T1000 (cell line): ENCODE measurements around the gene TFR2.
"Not testable (repeated sequence)": the region's sequence is repeated elsewhere in the genome, so short reads cannot be mapped to it uniquely, and the experiment has no call there.

ENCODE experiments used
- DNase-seq: peaks from one replicate; lab custom pipeline; 2025; ENCODE audit warnings: mixed read lengths; lab: John Stamatoyannopoulos, UW

TFR2 gene

GRCh38 chr7:100678291-100678984 lies 37.1 kb upstream of the TFR2 start:
- DNase-seq: no peak

- DNase-seq: no peak
Measured at GRCh38 chr7:100677308-100678267, 36.2 kb upstream of the TFR2 start.

- no peak for DNase-seq
Measured at GRCh38 chr7:100676501-100677306, 35.4 kb upstream of the TFR2 start.

- peak; percentile 44 for DNase-seq
Measured at GRCh38 chr7:100675581-100676350, 34.4 kb upstream of the TFR2 start.

- DNase-seq: no peak
Measured at GRCh38 chr7:100675105-100675451, 33.7 kb upstream of the TFR2 start.

- DNase-seq: no peak
Measured at GRCh38 chr7:100674411-100675104, 33.2 kb upstream of the TFR2 start.

- no peak for DNase-seq
Measured at GRCh38 chr7:100673942-100674410, 32.6 kb upstream of the TFR2 start.

GRCh38 chr7:100673302-100673941 lies 32.1 kb upstream of the TFR2 start, which contains the start of gene GNB2:
Gene GNB2, plus strand, starts transcription at chr7:100673740. Its CDS starts 2,526 bp downstream, at chr7:100676266.
- DNase-seq: peak; percentile 92

- DNase-seq: no peak
Measured at GRCh38 chr7:100671353-100672327, 30.3 kb upstream of the TFR2 start.

GRCh38 chr7:100670074-100670473 lies 28.7 kb upstream of the TFR2 start:
- DNase-seq: no peak

- DNase-seq: not testable (repeated sequence)
Measured at GRCh38 chr7:100669106-100669505, 27.8 kb upstream of the TFR2 start.

- DNase-seq: no peak
Measured at GRCh38 chr7:100668069-100668449, 26.7 kb upstream of the TFR2 start.

GRCh38 chr7:100667331-100668068 lies 26.1 kb upstream of the TFR2 start:
- DNase-seq: no peak

GRCh38 chr7:100665168-100665726 lies 23.9 kb upstream of the TFR2 start:
- DNase-seq: no peak

- not testable (repeated sequence) for DNase-seq
Measured at GRCh38 chr7:100662194-100662776, 20.9 kb upstream of the TFR2 start.

GRCh38 chr7:100655908-100656674 lies 14.7 kb upstream of the TFR2 start, which contains the start of gene ACTL6B:
Gene ACTL6B, minus strand, starts transcription at chr7:100656448. Its CDS starts 94 bp downstream, at chr7:100656354.
- no peak for DNase-seq
